PFSK-1 (cell line): Measurements from ENCODE around the gene LTBP2.

Source experiments
- FOXP2 ChIP-seq: optimal IDR thresholded peaks from 2 replicates; pipeline ENCODE3; 2011; ENCODE audit warnings: borderline replicate concordance, control low read depth, inconsistent platforms; ENCODE audit not compliant: insufficient read depth; ENCODE audit errors: extremely low read length, extremely low read depth
- POLR2AphosphoS5 ChIP-seq: IDR thresholded peaks from 2 replicates; pipeline ENCODE4 v1.6.1; 2012; ENCODE audit warnings: low read depth, mild to moderate bottlenecking, control low read depth, low read length, moderate library complexity
- SIN3A ChIP-seq: IDR thresholded peaks from 2 replicates; pipeline ENCODE4 v1.6.1; 2012; ENCODE audit warnings: mild to moderate bottlenecking, low read length, moderate library complexity, borderline replicate concordance; ENCODE audit not compliant: insufficient read depth
- TAF1 ChIP-seq: IDR thresholded peaks from 2 replicates; pipeline ENCODE4 v1.6.1; 2012; ENCODE audit warnings: low read length, control low read depth, borderline replicate concordance; ENCODE audit not compliant: insufficient read depth

GRCh38 chr14:74579447-74580274 is 32.4 kb downstream of the LTBP2 start:
- TF ChIP-seq POLR2AphosphoS5: no peak
- TF ChIP-seq FOXP2: no peak
- no peak for TF ChIP-seq SIN3A
- no peak for TF ChIP-seq TAF1
